Caco-2 (cell line): Measurements from ENCODE around the gene AQR. TPM values are rescaled to one million over a fixed set of nuclear protein-coding genes. Genes with fewer than 3 reads are reported as not detected.

ENCODE experiments used
- BruUV-seq: library from RNA; stranded (reverse); fragments of 400-500 nt; replicated peaks from 2 replicates; lab custom pipeline; 2021; lab: Mats Ljungman, UMichigan
- CTCF ChIA-PET: fragments of 300-600 bp; sonication (Branson Sonifier 250); formaldehyde crosslinking; loops from one replicate; lab custom pipeline; 2022; ENCODE audit warnings: antibody characterized with exemption; lab: Charles Lee
- POLR2A ChIA-PET: fragments of 300-600 bp; sonication (Branson Sonifier 250); formaldehyde crosslinking; loops from one replicate; lab custom pipeline; 2022; ENCODE audit warnings: antibody characterized with exemption; lab: Charles Lee
- DNase-seq, 2 experiments: peaks; one replicate each; pipeline versions ENCODE4 v3.0.0 to v3.0.0-alpha.2; 2020 to 2022
- H3K27me3 ChIP-seq: replicated peaks from 2 replicates; pipeline ENCODE4 v1.6.0; 2011; ENCODE audit warnings: low read length; ENCODE audit not compliant: control insufficient read depth, insufficient read depth
- H3K36me3 ChIP-seq: 2 replicates; pipeline ENCODE4 v1.5.1; 2011; ENCODE audit warnings: low read length; ENCODE audit not compliant: control insufficient read depth, insufficient read depth
- H3K4me1 ChIP-seq: fragments of 250-450 bp; sonication (Bioruptor Pico); 2 replicates; pipeline ENCODE4 v1.5.1; 2020; ENCODE audit warnings: mild to moderate bottlenecking
- H3K4me3 ChIP-seq: 2 replicates; pipeline ENCODE4 v1.5.1; 2011; ENCODE audit warnings: low read depth, mild to moderate bottlenecking, control low read depth, low read length
- H3K9me3 ChIP-seq: fragments of 250-450 bp; sonication (Bioruptor Pico); 2 replicates; pipeline ENCODE4 v1.5.1; 2020; ENCODE audit warnings: mild to moderate bottlenecking, moderate library complexity
- H3K27ac Mint-ChIP-seq: one replicate; pipeline ENCODE4 v1.8.0; 2022; ENCODE audit warnings: mixed read lengths; ENCODE audit not compliant: unreplicated experiment
- H3K27me3 Mint-ChIP-seq: one replicate; pipeline ENCODE4 v1.8.0; 2022; ENCODE audit warnings: mixed read lengths; ENCODE audit not compliant: insufficient read depth, unreplicated experiment
- H3K36me3 Mint-ChIP-seq: one replicate; pipeline ENCODE4 v1.8.0; 2022; ENCODE audit warnings: mild to moderate bottlenecking, mixed read lengths; ENCODE audit not compliant: insufficient read depth, unreplicated experiment
- H3K4me1 Mint-ChIP-seq: one replicate; pipeline ENCODE4 v1.8.0; 2022; ENCODE audit warnings: low read depth, mixed read lengths; ENCODE audit not compliant: unreplicated experiment
- H3K4me3 Mint-ChIP-seq: one replicate; pipeline ENCODE4 v1.8.0; 2022; ENCODE audit warnings: mild to moderate bottlenecking, moderate library complexity, mixed read lengths; ENCODE audit not compliant: unreplicated experiment
- H3K9me3 Mint-ChIP-seq: one replicate; pipeline ENCODE4 v1.8.0; 2022; ENCODE audit warnings: mixed read lengths; ENCODE audit not compliant: unreplicated experiment
- CTCF ChIP-seq, 2 experiments: fragments of 200-600 bp in 1 of 2; IDR thresholded peaks; 1 replicate in 1 of 2; 2 replicates in 1 of 2; pipeline versions ENCODE4 v1.5.1 to v1.8.0; 2011 to 2022; ENCODE audit warnings: antibody characterized with exemption in 1 of 2, control low read depth in 1 of 2, inconsistent platforms in 1 of 2, low read depth in 1 of 2, low read length in 1 of 2, mild to moderate bottlenecking in 1 of 2, moderate library complexity in 1 of 2; ENCODE audit not compliant: insufficient read depth in 1 of 2, severe bottlenecking in 1 of 2, unreplicated experiment in 1 of 2
- intact Hi-C: fragments of 100-400 bp; cut with micrococcal nuclease; formaldehyde crosslinking; loops from one replicate; pipeline ENCODE4 v1.10.0; 2022; ENCODE audit not compliant: unreplicated experiment
- total RNA-seq: library from RNA; stranded (reverse); gene quantifications from 2 replicates; pipeline ENCODE4 v1.2.3, GENCODE V29; 2022

Gene AQR
- total RNA-seq, 1 experiment from 2014 or later = 27.7 TPM

GRCh38 chr15:34812369-34812768 lies 157.2 kb downstream of the AQR start:
- Histone ChIP-seq H3K36me3 (no peaks in the 10 kb centered on the region), H3K4me3 (no peak overlapping the region), H3K4me1 (no peaks in the 10 kb centered on the region), H3K9me3 (peaks cover 6% of the 10 kb centered on the region; the same call in 1 of the 2 replicates), H3K27me3 (no peaks in the 10 kb centered on the region)
- intact Hi-C loops = no loop called here
- no peak for TF ChIP-seq CTCF (IDR thresholded peaks at IDR 0.05; ENCODE audit: insufficient read depth in 1 of 2, low read depth in 1 of 2, low read length in 1 of 2, severe bottlenecking in 1 of 2, unreplicated experiment in 1 of 2)
- ChIA-PET POLR2A (no interaction called here), CTCF (no interaction called here)
- no peaks in the 10 kb centered on the region for H3K4me1 Mint-ChIP-seq
- no peak overlapping the region for H3K27ac Mint-ChIP-seq
- DNase-seq = no peak
- H3K36me3 Mint-ChIP-seq = no peaks in the 10 kb centered on the region
- H3K4me3 Mint-ChIP-seq = no peak overlapping the region
- peaks cover 2% of the 10 kb centered on the region for H3K9me3 Mint-ChIP-seq
- H3K27me3 Mint-ChIP-seq = peaks cover 13% of the 10 kb centered on the region
- no TSS peak for BruUV-seq

GRCh38 chr15:34810443-34811129 lies 159.0 kb downstream of the AQR start:
- no peaks in the 10 kb centered on the region for H3K4me1 ChIP-seq
- POLR2A ChIA-PET = no interaction called here
- Mint-ChIP-seq H3K27ac (no peak overlapping the region), H3K27me3 (peaks cover 11% of the 10 kb centered on the region), H3K36me3 (no peaks in the 10 kb centered on the region), H3K4me3 (no peak overlapping the region), H3K9me3 (peaks cover 12% of the 10 kb centered on the region), H3K4me1 (no peaks in the 10 kb centered on the region)
- no peak for DNase-seq
- no peaks in the 10 kb centered on the region for H3K36me3 ChIP-seq
- intact Hi-C loops = loop anchor here (1.0 kb wide), 1 partner anchor 15 kb away; the partner anchor contains the start of gene ACTC1
- H3K27me3 ChIP-seq = no peaks in the 10 kb centered on the region
- H3K9me3 ChIP-seq = peaks cover 6% of the 10 kb centered on the region; the same call in 1 of the 2 replicates
- no peak overlapping the region for H3K4me3 ChIP-seq
- no TSS peak for BruUV-seq
- no peak for TF ChIP-seq CTCF (IDR thresholded peaks at IDR 0.05; ENCODE audit: insufficient read depth in 1 of 2, low read depth in 1 of 2, low read length in 1 of 2, severe bottlenecking in 1 of 2, unreplicated experiment in 1 of 2)
- CTCF ChIA-PET = no interaction called here

GRCh38 chr15:34809186-34809585 lies 160.4 kb downstream of the AQR start:
- Mint-ChIP-seq H3K27ac (no peak overlapping the region), H3K4me1 (no peaks in the 10 kb centered on the region), H3K9me3 (peaks cover 12% of the 10 kb centered on the region), H3K36me3 (no peaks in the 10 kb centered on the region), H3K4me3 (no peak overlapping the region), H3K27me3 (peaks cover 10% of the 10 kb centered on the region)
- Histone ChIP-seq H3K4me1 (no peaks in the 10 kb centered on the region), H3K27me3 (no peaks in the 10 kb centered on the region), H3K36me3 (no peaks in the 10 kb centered on the region), H3K4me3 (no peak overlapping the region), H3K9me3 (peaks cover 6% of the 10 kb centered on the region; the same call in 1 of the 2 replicates)
- TF ChIP-seq CTCF (IDR thresholded peaks at IDR 0.05; ENCODE audit: insufficient read depth in 1 of 2, low read depth in 1 of 2, low read length in 1 of 2, severe bottlenecking in 1 of 2, unreplicated experiment in 1 of 2) = no peak
- BruUV-seq = no TSS peak
- no peak for DNase-seq
- ChIA-PET POLR2A (no interaction called here), CTCF (no interaction called here)
- intact Hi-C loops = no loop called here
